ENCODE results near the gene ERAL1. TPM values are rescaled to one million over a fixed set of nuclear protein-coding genes. Genes with fewer than 3 reads are reported as not detected.
"Not testable (repeated sequence)": the region's sequence is repeated elsewhere in the genome, so short reads cannot be mapped to it uniquely, and the experiment has no call there.

ERAL1 gene
- 37.2 TPM for total RNA-seq
- long read RNA-seq, transcript ERAL1-201 (10 exons, 1,925 nt) = major isoform, 38 of 43 reads
- long read RNA-seq, partial matches to known transcripts = 0 of 43 reads
- long read RNA-seq, other reads (novel, unspliced or antisense) = 5 of 43 reads

DNA sequence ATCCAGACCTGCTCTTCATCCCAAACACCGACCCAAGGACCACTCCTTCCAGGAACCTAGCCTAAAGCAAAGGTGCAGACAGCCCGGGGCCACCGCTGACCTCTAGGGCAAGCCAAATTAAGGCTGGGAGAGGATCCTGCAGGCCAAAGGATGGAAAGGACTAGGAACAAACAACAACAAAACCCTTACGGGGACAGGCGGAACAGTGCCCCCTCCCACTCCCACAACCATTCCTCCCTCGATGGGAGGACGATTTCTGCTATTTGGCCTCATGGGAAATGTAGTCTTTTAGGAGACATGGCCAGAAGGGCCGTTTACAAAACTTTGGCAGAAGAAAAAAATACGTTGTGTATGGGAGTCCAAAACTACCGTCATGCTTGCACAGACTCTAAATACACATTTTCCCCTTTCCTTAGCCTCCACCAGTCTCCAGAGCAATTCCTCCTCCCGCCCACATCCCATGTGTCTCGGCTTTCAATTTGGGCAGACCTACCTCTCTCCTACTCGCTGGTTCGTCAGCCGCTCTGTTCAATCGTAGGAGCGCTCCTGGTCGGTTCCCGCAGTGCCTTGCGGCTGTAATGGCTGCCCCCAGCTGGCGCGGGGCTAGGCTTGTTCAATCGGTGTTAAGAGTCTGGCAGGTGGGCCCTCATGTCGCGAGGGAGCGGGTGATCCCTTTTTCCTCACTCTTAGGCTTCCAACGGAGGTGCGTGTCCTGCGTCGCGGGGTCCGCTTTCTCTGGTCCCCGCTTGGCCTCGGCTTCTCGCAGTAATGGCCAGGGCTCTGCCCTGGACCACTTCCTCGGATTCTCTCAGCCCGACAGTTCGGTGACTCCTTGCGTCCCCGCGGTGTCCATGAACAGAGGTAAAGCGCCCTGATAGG is at the start of gene ERAL1:
Gene ERAL1 (plus strand): TSS at position 560 of the 879 bp plus-strand sequence. CDS start 19 bp downstream, at position 579.
- ATAC-seq (peak; percentile 99), DNase-seq (ENCODE audit: missing footprints) (peak; percentile 89)
- intact Hi-C loops (cut with DNase I) = loop anchor here (2.0 kb wide), 1 partner anchor 42 kb away; the partner anchor contains the start of gene FLOT2

GRCh38 chr17:28807925-28808634 is 46.7 kb upstream of the ERAL1 start:
- no peak for ATAC-seq
- intact Hi-C loops (cut with DNase I) = no loop called here
- no peak for DNase-seq (ENCODE audit: missing footprints)

GRCh38 chr17:28810437-28810836 is 44.4 kb upstream of the ERAL1 start:
- DNase-seq (ENCODE audit: missing footprints) (no peak), ATAC-seq (no peak)
- intact Hi-C loops (cut with DNase I) = loop anchor here (5.0 kb wide), 1 partner anchor 33 kb away; no protein-coding TSS in a partner anchor

- ATAC-seq = no peak
- DNase-seq (ENCODE audit: missing footprints) = no peak
- intact Hi-C loops (cut with DNase I) = loop anchor here (5.0 kb wide), 1 partner anchor 34 kb away; no protein-coding TSS in a partner anchor
Observed at GRCh38 chr17:28811651-28812090, 43.1 kb upstream of the ERAL1 start.

GRCh38 chr17:28812091-28812747 is 42.6 kb upstream of the ERAL1 start:
- peak; percentile 100 for ATAC-seq
- DNase-seq (ENCODE audit: missing footprints) = peak; percentile 99
- intact Hi-C loops (cut with DNase I) = loop anchor here (5.0 kb wide), 1 partner anchor 35 kb away; no protein-coding TSS in a partner anchor

DNA sequence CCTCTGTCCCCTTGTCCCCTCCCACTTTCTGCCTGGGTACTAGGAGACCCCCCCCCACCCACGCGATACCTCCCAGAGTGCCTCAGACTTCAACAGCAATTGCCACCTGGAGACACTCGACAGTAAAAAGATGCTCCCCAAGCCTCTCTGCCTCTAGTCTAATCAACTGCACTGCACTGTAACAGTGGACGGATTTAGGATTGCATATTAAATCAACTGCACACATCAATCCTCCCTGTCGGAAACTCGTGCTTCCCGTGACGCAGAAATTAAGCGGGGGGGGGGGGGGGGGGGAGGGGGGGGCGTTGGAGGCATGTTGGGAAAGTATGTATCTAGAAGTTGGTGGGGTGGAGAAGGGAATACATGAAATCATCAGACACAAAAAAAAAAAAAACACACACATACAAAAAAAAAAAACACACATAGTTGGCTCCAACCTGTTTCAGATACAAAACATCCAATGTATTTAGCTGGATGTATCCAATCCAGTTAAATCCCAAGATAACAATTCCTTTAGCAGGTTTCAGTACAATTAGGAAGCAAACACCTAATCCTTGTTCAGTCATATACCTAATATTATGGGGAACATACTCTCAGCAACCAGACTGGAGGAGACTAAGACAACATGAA is 42.0 kb upstream of the ERAL1 start:
- peak; percentile 23 for ATAC-seq
- intact Hi-C loops (cut with DNase I) = loop anchor here (5.0 kb wide), 1 partner anchor 36 kb away; no protein-coding TSS in a partner anchor

DNA sequence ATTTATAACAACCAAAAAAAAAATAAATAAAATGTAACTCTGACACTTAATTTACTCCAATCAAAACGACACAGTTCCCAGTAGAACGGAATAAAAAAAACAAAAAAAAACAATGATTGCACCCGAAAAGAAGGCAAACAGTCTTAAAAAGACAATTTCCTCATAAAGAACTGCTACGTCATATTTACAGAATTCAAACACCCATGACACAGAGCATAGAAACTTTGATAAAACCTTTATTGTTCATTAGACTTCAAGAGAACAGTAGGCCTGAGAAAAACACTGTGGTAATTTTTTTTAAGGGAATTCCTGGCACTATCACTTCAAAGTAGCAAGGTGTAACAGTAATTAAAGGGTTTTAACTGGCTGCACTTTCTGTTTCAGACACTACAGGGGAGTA is 38.3 kb upstream of the ERAL1 start:
- ATAC-seq (no peak), DNase-seq (ENCODE audit: missing footprints) (no peak)
- intact Hi-C loops (cut with DNase I) = no loop called here

More for the DNA sequence above, 42.0 kb upstream of the ERAL1 start:
- no peak for DNase-seq (ENCODE audit: missing footprints)

GRCh38 chr17:28818819-28819221 is 36.0 kb upstream of the ERAL1 start:
- DNase-seq (ENCODE audit: missing footprints) (no peak), ATAC-seq (no peak)
- intact Hi-C loops (cut with DNase I) = no loop called here

DNA sequence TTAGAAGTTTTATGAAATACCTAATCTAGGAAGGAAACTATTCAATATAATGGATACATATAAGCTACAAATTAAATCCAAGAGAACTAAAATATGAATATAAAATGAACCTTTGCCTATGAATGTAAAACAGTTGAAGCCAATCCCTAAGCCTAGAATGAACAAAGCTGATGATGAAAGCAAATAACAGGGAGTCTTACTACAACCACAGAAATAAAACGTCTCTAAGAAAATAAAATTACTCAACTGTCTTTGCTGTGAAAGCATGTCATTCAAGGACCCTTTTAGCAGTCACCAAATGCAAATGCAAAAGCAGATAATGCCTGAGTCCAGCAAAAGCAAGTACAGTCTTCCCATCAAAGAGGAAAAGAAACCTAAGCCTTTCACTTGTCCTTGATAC is 35.2 kb upstream of the ERAL1 start:
- ATAC-seq (no peak), DNase-seq (ENCODE audit: missing footprints) (no peak)
- intact Hi-C loops (cut with DNase I) = no loop called here

DNA sequence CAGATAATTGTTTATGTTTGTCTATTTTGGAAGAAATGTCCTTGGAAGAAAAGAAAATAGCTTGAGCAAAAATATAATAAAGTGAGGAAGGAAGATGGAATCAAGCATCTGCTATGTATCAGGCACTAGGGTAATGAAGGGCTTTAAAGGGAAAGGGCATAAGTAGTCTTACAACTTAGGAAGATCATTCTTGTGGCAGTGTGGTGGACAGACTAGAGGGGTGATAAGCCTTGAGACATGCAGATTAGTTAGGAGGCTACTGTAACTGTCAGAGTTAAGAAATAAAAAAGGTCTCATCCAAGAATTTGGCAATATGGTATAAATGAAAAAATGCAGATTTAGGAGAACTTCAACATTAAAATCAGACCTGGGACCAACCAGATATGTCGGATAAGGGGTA is 27.1 kb upstream of the ERAL1 start:
- ATAC-seq (no peak), DNase-seq (ENCODE audit: missing footprints) (no peak)
- intact Hi-C loops (cut with DNase I) = no loop called here

DNA sequence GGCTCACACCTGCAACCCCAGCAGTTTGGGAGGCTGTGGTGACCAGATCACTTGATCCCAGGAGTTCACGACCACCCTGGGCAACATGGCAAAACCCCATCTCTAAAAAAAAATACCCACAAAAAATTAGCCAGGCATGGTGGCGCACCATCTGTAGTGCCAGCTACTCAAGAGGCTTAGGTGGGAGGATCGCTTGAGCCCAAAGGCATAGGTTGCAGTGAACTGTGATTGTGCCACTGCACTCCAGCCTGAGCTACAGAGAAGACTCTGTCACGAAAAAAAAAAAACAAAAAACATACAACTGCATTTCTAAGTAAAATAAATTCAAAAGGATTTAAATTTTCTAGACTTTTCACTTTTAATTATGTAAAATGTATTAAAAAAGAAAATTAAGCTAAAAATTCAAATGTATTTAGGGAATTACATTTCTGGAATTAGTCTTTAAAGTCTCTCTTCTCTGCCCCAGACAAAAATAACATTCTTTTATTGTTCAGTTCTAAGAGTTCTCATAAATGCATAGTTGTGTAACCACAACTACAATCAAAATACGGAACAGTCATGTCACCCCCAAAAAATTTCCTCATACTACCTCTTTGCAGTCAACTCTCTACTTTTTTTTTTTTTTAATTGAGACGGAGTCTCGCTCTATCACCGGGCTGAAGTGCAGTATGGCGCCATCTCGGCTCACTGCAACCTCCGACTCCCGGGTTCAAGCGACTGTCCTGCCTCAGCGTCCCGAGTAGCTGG is 26.3 kb upstream of the ERAL1 start:
- DNase-seq (ENCODE audit: missing footprints) (no peak), ATAC-seq (no peak)
- intact Hi-C loops (cut with DNase I) = no loop called here

DNA sequence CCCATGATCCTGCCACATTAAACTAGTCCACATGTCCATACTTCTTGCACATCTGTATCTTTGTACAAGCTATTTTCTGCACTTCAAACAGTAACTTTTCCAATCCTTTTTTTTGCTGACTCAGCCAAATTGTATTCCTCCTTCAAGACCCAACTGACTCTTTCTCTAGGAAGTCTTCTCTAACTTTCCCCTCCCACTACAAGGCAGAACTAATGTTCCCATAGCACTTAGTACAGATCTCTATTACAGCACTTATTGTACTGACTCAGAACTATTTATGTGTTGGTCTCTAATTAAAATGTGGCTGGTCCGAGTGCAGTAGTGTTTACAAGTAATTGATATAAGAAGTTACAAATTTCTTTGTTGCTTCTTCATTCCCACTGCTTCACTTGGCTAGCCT is 20.4 kb upstream of the ERAL1 start:
- no peak for DNase-seq (ENCODE audit: missing footprints)
- intact Hi-C loops (cut with DNase I) = no loop called here
- ATAC-seq = no peak

DNA sequence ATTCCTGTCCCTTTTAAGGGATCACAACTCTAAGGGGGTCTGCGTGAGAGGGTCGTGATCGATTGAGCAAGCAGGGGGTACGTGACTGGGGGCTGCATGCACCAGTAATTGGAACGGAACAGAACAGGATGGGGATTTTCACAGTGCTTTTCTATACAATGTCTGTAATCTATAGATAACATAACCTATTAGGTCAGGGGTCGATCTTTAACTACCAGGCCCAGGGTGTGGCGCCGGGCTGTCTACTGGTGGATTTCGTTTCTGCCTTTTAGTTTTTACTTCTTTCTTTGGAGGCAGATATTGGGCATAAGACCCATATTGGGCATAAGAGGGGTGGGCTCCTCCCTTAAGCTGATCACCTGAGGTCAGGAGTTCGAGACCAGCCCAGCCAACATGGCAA is 18.3 kb upstream of the ERAL1 start:
- intact Hi-C loops (cut with DNase I); DNase-seq (ENCODE audit: missing footprints); ATAC-seq: not testable (repeated sequence)

DNA sequence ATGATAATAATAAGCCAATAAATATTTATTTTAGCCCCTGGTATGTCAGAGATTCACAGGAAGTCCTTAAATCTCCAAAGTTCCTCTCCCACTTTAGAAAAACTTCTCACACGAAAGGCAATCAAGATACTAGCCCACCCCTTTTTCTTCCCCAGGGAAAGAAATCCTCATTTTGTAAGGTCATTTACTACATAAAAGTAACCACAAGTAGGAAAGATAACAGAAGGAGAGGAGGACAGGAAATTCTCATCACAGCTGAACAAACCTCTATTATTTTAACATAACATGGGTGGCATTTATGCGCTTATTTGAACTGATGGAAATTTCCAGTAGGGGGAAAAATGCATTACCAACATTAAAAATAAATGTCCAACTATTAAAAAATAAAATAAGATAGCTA is 15.6 kb upstream of the ERAL1 start:
- ATAC-seq = no peak
- no peak for DNase-seq (ENCODE audit: missing footprints)
- intact Hi-C loops (cut with DNase I) = no loop called here

DNA sequence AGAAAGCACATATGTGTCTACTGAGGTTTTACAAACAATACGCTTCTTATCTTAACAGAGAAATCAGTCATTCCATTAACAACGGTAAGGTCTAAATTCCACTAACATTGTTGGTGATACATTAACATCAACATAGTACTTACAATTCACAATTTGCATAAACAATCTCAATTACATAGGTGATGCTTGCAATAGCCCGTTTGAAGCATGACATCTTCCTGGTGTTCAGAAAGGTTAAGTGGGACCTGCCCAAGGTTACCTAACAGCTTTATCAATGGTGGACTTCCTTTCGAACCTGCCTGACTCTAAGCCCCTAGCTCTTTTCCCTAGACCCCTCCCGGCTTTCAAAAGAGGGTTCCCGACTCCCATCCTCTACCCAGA is 12.9 kb upstream of the ERAL1 start:
- intact Hi-C loops (cut with DNase I) = loop anchor here (10.0 kb wide), 1 partner anchor 77 kb away; no protein-coding TSS in a partner anchor
- ATAC-seq (no peak), DNase-seq (ENCODE audit: missing footprints) (no peak)

DNA sequence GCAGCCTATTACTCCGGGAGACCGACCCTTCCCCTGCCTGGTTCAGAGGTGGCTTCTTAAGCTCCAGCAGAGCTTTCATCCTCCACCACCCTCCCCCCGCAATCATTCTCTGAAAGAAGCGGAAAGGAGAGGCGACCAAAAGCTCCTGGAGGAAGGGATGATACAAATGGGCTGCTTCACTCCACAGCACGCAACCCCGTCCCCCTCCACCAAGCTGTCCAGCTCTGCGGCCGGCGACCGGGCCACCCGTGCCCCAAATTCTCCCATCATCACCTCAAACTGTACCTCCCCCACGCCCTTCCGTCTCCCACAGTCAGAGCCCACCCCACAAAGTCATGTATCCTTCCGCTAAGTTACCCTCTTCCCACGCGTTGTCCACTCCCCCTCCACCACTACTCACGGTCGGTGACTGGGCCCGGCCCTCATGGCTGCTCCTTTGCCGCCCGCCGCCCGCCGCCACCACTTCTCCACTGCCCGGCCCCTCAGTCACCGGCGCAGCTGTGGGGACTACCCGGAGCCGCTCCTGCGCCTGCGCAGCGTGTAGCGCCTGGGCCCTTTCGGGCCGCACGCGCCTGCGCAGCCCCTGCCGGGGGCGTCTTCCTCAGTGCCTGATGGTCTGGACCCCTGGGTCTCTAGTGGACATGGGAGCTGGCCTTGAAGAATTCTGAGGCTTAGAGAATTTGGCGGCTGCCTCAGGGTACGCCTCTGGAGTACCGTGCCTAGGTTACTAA is 12.4 kb upstream of the ERAL1 start, which contains the start of gene FAM222B:
Gene FAM222B (minus strand): TSS at position 509 of the 731 bp plus-strand sequence. CDS start 76,123 bp downstream, outside the sequence.
- peak; percentile 100 for ATAC-seq
- peak; percentile 93 for DNase-seq (ENCODE audit: missing footprints)
- intact Hi-C loops (cut with DNase I) = loop anchor here (10.0 kb wide), 1 partner anchor 78 kb away; no protein-coding TSS in a partner anchor

GRCh38 chr17:28843816-28844148 is 11.0 kb upstream of the ERAL1 start:
- ATAC-seq (no peak), DNase-seq (ENCODE audit: missing footprints) (no peak)
- intact Hi-C loops (cut with DNase I) = loop anchor here (10.0 kb wide), 1 partner anchor 79 kb away; no protein-coding TSS in a partner anchor

Data from Right ventricle myocardium inferior (tissue), 1 donor.